GM23338 (cell line): ENCODE data around the gene CACNA1B.

Experiments used
- CTCF ChIP-seq, 2 experiments: fragments of 200-600 bp in 1 of 2; sonication (generic) in 1 of 2; conservative IDR thresholded peaks; 2 replicates each; pipeline versions ENCODE4 v1.5.1 to v1.6.1; 2016 to 2017; ENCODE audit warnings: antibody characterized with exemption in 2 of 2, low read depth in 2 of 2, mild to moderate bottlenecking in 2 of 2, moderate library complexity in 1 of 2
- EZH2 ChIP-seq: fragments of 200-600 bp; sonication (generic); IDR thresholded peaks from one replicate; pipeline ENCODE4 v1.8.0; 2017; ENCODE audit warnings: antibody characterized with exemption, mild to moderate bottlenecking, low read depth; ENCODE audit not compliant: unreplicated experiment
- EZH2phosphoT487 ChIP-seq: fragments of 200-600 bp; sonication (generic); IDR thresholded peaks from one replicate; pipeline ENCODE4 v1.8.1; 2018; ENCODE audit warnings: antibody characterized with exemption; ENCODE audit not compliant: unreplicated experiment
- POLR2AphosphoS5 ChIP-seq: IDR thresholded peaks from 2 replicates; pipeline ENCODE4 v1.6.1; 2016; ENCODE audit warnings: antibody characterized with exemption, low read depth
- ZNF331 ChIP-seq: fragments of 250-450 bp; sonication (Bioruptor Pico); IDR thresholded peaks from 2 replicates; pipeline ENCODE4 v1.5.0; 2020; ENCODE audit warnings: low read depth, mild to moderate bottlenecking, moderate library complexity

GRCh38 chr9:138052635-138053320 is 175.2 kb downstream of the CACNA1B start:
- TF ChIP-seq CTCF (conservative IDR thresholded peaks at IDR 0.05; ENCODE audit: low read depth in 2 of 2) = no peak
- no peak for TF ChIP-seq POLR2AphosphoS5
- no peak for TF ChIP-seq EZH2phosphoT487
- TF ChIP-seq EZH2 = no peak
- TF ChIP-seq ZNF331 (CRISPR knock-in tag) = no peak
